SIG-M5 treated with dmso at 0.1 percent for 504 hours (cell line): ENCODE measurements around the gene RNU1-3.
"Not testable (repeated sequence)": the region's sequence is repeated elsewhere in the genome, so short reads cannot be mapped to it uniquely, and the experiment has no call there.

Experiments used
- DNase-seq: peaks from one replicate; lab custom pipeline; 2025; ENCODE audit not compliant: unreplicated experiment; lab: John Stamatoyannopoulos, UW

RNU1-3 gene

DNA sequence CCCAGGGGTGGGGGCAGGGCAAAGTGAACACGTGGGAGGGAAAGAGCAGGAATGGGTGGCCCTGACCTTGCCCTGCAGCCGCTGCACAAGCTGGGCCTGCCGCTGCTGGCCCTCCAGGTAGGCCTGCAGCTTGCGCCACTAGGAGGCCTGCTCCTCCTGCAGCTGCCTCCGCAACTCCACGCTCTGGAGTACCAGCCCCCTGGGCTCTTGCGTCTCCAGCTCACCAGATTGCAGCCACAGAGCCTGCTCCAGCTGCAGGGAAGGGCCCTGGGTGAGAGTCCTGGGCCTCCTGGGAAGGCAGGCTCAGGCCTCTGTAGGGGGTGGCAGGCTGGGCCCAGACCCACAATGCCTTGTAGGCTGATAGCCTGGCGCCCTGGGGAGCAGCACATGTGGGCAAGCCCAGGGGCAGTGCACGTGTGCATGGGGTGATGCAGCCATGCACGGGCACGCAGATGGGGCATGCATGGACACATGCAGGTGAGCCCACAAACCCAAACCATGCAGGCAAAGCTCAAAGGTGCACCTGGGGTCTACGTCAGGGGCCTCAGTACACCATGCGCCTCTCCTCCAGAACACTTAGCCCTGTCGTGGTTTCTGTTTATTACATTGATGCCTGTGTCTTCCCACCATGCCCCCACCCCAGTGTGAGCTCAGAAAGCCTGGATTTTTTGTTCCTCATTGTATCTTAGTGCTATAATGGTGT lies 9.6 kb downstream of the RNU1-3 start:
- DNase-seq: not testable (repeated sequence)

DNA sequence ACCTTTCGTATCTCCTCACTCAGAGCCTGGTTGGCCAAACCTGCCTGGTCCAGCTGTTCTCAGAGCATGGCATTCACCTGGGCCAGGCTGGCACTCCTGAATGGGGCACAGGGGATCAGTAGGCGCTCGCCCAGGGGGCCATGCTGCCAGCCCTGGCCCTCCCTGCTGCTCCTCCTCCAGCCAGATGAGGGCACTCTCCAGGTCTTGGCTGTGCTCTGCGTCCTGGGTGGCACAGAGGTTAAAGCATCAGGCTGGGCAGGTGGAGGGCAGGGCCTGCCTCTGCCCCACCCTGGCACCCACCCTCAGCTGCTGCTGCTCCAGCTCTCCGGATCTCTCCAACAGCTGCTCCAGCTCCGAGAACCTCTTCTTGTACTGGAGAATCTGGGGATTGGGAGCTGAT lies 10.2 kb downstream of the RNU1-3 start:
- not testable (repeated sequence) for DNase-seq

DNA sequence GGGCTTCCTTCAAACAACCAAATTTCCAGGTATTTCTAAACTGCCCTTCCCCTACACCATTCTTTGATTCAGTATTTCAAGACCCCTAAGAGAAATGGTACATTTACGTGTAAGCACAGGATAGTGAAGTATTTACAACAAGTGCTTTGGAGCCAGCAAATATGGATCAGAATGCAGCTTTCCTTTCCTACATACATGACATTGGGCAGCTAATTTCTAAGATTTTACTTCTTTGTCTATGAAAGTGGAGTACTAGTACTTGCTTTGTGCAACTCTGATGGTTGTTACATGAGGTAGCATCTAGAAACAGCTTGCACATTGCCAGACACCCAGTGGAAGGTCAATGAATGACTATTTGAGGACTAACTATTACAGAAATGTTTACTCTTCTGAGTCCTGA lies 15.2 kb downstream of the RNU1-3 start:
- not testable (repeated sequence) for DNase-seq

DNA sequence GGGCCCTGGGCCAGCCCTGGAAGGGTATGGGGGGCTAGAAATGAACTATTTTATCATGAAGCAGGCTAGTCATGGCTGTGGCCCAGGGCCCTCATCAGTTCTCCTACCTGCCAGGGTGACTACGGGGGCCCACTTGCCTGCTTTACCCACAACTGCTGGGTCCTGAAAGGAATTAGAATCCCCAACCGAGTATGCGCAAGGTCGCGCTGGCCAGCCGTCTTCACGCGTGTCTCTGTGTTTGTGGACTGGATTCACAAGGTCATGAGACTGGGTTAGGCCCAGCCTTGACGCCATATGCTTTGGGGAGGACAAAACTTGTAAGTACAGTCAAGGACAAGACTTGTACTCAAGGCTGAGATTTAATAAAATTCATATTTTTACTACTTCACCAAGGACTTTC lies 16.8 kb downstream of the RNU1-3 start:
- DNase-seq: not testable (repeated sequence)

DNA sequence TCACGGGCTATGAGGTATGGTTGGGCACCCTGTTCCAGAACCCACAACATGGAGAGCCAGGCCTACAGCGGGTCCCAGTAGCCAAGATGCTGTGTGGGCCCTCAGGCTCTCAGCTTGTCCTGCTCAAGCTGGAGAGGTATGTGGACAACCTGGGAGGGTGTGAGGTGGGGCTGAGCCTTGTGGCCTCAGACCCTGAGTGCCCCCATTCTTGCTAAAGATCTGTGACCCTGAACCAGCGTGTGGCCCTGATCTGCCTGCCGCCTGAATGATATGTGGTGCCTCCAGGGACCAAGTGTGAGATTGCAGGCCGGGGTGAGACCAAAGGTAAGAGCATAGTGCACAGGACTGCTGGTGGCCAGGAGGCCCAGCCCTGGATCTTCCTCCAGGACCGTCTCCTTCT lies 17.4 kb downstream of the RNU1-3 start:
- not testable (repeated sequence) for DNase-seq

DNA sequence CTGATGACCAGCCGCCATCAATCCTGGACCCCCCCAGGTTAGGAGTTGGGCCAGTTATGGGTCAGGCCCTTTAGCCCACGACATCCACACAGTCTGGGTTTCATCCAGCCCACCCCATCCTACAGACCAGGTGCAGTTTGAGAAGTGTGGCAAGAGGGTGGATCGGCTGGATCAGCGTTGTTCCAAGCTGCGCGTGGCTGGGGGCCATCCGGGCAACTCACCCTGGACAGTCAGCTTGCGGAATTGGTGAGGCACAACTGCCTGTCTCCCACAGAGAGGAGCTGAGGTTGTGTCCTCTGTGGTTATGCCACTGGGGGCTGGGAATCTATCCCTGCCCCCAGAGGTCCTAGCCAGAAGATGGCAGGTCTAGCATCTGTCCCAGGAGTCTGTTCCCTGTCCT lies 18.0 kb downstream of the RNU1-3 start:
- not testable (repeated sequence) for DNase-seq

DNA sequence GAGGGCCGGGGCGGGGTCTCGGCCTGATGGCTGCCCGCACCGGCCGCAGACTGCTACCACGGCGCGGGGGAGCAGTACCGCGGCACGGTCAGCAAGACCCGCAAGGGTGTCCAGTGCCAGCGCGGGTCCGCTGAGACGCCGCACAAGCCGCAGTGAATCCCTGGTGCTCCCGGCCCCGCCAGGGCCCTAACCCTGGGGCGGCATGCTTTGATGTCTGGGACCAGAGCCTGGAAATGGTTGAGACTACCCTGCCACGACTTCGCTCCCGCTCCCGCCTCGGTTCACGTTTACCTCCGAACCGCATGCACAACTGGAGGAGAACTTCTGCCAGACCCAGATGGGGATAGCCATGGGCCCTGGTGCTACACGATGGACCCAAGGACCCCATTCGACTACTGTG lies 18.5 kb downstream of the RNU1-3 start:
- DNase-seq: not testable (repeated sequence)

DNA sequence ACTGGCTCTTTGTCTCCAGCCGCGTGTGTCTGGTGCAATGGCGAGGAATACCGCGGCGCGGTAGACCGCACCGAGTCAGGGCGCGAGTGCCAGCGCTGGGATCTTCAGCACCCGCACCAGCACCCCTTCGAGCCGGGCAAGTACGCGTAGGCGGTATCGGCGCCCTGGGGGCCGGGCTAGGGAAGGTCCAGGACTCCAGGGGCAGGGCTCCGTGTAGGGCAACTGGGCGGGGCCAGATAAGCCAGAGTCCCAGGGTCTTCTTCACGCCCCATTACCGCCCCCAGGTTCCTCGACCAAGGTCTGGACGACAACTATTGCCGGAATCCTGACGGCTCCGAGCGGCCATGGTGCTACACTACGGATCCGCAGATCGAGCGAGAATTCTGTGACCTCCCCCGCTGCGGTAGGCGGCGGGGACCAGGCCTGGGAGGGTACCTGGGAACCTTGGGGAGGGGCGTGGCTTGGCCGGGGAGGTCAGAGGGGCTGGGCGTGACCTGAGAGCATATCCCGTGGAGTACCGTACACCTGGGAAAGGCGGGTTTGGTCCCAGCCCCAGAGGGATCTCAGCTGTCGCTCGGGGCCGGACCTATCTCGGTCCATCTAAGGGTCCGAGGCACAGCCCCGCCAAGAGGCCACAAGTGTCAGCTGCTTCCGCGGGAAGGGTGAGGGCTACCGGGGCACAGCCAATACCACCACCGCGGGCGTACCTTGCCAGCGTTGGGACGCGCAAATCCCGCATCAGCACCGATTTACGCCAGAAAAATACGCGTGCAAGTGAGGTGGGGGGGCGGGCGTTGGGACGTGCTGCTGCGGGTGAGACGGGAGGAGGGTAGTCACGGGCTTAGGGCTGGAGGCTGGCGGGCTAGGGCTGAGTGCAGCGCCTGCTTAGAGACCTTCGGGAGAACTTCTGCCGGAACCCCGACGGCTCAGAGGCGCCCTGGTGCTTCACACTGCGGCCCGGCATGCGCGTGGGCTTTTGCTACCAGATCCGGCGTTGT lies 19.3 kb downstream of the RNU1-3 start:
- DNase-seq: not testable (repeated sequence)

DNA sequence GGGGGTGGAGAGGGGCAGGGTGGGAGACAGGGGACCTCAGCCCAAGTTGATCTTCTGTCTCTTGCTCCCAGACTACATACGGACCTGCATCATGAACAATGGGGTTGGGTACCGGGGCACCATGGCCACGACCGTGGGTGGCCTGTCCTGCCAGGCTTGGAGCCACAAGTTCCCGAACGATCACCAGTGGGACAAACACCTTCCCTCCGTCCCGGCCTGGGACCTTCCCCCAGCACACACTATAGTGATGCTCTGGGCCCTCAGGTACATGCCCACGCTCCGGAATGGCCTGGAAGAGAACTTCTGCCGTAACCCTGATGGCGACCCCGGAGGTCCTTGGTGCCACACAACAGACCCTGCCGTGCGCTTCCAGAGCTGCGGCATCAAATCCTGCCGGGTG lies 20.0 kb downstream of the RNU1-3 start:
- not testable (repeated sequence) for DNase-seq

DNA sequence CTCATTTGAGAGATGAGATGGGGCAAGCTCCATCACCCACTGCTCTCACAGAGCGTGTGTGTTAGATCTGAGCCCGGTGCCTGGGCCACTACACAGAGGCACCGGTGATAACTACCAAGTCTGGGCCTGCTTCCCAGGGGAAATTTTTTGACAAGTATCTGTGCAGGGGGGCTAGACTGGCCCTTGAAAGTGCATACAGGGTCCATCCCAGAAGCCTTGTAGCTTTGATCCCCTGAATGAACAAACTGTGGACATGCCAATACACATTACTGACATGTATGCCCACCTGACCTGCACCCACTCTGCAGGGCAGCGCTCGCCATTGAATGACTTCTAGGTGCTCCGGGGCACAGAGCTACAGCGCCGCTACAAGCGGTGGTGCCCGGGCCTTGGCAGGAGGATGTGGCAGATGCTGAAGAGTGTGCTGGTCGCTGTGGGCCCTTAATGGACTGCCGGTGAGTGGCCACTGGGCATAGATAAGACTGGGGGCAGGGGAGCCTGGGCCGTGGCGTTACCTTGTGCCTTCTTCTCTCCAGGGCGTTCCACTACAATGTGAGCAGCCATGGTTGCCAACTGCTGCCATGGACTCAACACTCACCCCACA lies 20.6 kb downstream of the RNU1-3 start:
- not testable (repeated sequence) for DNase-seq

DNA sequence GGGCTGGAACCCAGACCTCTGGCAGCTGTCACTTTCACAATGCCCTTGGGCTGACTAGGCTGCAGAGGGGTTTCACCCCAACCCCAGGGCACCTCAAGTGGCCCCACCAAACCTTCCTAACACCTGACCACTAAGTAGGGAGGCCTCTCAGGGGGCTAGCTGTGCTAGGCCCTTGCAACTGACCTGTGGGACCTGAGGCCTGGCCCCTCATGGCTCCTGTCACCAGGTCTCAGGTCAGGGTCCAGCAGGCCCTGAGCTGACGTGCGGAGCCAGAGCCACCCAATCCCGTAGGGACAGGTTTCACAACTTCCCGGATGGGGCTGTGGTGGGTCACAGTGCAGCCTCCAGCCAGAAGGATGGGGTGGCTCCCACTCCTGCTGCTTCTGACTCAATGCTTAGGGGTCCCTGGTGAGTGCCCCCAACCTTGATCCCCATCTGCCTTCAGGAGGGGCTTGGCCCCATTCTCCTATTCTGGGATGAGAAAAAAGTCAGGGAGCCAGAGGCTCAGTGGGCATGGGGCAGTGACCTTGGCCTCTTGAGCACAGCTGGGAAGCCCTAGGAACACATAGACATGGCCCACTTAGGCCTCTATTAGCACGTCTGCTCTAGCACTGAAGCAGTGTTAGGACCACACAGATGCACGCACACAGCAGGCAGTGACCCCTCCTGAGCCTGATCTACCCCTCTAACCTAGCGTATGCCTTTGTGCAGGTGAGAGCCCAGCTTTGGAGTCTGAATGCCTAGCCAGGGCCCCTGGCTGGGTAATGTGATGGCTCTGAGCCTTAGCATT lies 21.3 kb downstream of the RNU1-3 start:
- DNase-seq: not testable (repeated sequence)

DNA sequence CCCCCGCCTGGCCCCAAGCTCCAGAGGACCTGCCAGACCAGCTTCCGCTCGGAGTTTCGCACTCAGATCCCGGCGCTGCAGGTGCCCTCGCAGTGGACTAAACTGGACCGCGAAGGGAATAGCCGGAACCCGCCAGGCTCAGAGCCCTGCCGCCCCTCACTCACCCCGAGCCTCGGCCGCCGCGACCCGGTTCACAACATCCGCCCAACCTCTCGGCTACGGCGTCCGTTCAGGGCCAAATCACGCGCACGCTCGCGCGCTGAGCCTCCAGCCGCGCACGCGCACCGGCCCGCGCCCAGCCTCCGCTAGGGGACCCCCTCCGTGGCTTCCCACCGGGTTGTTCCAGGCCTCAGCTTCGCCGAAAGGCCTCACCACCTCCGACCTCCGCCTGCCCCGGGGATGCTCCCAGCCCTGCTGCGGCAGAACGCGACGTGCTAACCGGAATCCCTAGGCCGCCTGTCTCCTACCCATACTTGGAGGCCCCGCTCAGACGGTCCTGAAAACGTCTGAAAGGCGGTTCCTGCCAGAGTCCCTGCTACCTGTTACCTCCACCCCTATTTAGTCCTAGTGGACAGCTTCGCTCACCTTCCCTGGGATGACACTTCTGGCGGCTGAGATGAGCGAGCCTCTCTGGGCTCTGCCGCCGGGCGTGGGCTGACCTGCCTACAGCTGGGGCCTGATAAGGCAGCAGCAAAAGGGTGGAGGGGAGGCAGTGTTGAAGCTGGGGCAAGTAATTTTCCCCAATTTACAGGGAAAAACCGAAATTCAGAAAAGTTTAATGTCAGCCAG lies 22.1 kb downstream of the RNU1-3 start:
- peak; percentile 91 for DNase-seq

DNA sequence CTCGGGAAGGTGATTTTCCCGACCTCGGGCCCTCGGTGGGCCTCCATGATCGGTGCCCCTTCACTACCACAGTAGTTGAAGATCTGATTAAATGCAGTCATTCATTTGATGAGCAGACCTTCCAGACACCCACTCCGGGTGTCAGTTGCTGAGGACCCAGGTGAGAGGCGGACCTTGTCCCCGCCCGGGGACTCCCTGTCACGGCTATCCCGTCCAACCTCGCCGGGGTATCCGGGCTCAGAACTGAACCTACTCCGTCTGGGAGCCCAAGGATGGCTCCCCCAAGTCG lies 22.6 kb downstream of the RNU1-3 start:
- DNase-seq: no peak

DNA sequence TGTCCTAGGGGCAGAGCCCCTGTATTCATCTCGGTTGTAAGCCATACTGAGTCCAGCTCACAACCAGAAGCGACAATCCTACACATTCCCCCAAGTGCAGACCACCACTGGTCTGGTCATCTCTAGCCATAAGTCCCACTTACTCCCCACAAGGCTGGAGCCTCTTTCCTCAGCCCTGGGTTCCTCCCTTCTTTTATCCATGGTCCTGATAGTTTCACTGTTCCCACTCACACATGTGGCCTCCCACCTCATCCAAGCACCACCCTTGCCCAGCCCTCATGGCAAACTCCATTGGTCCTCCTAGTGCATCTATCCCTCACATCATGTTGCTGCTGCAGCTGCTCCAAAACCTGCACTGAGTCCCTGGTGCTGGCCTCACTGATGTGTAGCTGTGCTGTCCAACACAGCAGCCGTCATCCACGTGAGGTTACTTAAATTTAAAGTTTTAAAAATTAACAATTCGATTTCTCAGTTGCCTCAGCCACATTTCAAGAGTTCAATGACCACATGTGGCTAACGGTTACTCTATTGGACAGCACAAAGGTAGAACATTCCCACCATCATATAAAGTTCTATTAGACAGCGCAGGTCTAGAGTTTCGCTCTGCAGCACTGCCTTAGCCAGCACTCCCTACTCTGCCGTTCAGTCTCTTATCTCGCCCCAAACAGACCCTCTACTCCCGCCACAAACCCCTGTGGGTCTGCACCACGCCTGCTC lies 23.1 kb downstream of the RNU1-3 start:
- not testable (repeated sequence) for DNase-seq

DNA sequence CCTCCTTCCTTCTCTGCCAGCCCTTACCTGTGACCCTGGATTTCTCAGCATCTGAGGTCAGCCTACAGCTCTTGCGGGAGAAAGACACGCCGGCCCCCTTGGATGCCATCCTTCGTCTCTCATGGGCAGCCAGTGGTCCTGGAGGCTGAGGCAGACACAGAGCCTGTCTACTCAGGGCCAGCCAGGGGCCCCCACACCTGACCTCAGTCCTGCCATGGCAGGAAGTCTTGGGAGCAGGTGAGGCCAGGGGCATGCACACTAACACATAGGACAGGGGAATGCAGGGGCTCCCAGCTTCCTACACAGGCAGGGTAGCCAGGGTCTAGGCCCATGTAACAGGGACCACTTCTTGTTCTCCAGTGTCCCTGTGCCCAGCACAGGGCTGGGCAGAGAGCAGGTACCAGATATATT lies 23.7 kb downstream of the RNU1-3 start:
- not testable (repeated sequence) for DNase-seq

DNA sequence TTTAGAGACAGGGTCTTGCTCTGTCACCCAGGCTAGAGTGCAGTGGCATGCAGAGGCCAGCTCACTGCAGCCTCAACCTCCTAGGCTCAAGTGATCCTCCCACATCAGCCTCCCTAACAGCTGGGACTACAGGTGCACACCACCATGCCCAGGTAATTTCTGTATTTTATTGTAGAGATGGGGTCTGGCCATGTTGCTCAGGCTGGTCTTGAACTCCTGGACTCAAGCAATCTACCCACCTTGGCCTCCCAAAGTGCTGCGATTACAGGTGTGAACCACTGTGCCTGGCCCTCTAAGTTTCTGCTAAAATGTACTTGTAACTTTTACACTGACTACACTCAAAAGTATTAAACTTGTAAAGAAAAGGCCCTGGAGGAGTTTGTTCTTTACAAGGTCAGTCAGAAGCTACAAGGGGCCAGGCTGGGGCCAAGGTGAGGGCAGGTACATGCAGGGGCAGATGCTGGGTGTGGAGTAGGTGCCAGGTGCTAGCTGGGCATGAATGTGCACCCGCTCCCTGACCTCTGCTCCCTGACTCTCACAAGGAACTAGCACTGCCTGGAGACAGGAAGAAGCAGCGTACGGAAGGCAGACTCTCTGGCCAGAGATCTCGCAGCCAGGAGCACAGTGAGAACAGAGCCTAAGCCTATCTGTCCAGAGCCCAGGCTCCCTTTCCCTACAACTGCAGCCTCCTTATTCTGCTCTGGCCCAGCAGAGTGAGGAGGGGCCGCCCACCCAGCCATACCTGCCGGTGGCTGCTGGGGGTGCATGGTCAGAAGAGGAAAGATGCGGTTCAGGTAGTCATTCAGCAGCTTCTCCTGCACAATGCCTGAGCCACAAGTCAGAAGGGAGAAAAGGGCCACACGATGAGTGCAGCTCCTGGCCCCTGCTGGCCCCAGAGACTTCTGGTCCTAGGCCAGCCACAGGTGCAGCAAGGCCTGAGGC lies 24.5 kb downstream of the RNU1-3 start:
- DNase-seq: not testable (repeated sequence)

DNA sequence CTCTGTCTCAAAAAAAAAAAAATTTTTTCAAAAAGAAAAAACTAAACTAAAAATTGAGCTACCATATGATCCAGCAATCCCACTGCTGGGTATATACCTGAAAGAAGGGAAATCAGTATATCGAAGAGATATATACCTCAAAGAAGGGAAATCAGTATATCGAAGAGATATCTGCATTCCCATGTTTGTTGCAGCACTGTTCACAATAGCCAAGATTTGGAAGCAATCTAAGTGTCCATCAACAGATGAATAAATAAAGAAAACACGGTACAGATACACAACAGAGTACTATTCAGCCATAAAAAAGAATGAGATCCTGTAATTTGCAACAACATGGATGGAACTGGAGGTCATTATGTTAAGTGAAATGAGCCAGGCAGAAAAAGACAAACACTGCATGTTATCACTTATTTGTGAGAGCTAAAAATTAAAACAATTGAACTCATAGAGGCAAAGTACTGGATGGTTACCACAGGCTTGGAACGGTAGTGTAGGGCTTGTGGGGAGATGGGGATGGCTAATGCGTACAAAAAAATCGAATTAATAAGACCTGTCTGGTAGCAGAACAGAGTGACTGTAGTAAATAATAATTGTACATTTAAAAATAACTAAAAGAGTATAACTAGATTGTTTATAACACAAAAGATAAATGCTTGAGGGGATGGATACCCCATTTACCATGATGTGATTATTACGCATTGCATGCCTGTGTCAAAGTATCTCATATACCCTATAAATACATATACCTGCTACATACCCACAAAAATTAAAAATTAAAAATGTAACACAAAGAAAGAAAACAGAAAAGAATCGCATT lies 25.4 kb downstream of the RNU1-3 start:
- DNase-seq: not testable (repeated sequence)
